GM12872 (cell line): ENCODE measurements around the gene OTUB2.

Source experiments
- TF ChIP-seq, protein P1 (sequence below): IDR thresholded peaks from 3 replicates; pipeline ENCODE4 v1.5.1; 2011; ENCODE audit warnings: low read depth, mild to moderate bottlenecking, low read length, moderate library complexity; ENCODE audit not compliant: insufficient read depth

Gene OTUB2

GRCh38 chr14:93989939-93990338 is 36.2 kb upstream of the OTUB2 start:
- TF ChIP-seq, protein P1, sequence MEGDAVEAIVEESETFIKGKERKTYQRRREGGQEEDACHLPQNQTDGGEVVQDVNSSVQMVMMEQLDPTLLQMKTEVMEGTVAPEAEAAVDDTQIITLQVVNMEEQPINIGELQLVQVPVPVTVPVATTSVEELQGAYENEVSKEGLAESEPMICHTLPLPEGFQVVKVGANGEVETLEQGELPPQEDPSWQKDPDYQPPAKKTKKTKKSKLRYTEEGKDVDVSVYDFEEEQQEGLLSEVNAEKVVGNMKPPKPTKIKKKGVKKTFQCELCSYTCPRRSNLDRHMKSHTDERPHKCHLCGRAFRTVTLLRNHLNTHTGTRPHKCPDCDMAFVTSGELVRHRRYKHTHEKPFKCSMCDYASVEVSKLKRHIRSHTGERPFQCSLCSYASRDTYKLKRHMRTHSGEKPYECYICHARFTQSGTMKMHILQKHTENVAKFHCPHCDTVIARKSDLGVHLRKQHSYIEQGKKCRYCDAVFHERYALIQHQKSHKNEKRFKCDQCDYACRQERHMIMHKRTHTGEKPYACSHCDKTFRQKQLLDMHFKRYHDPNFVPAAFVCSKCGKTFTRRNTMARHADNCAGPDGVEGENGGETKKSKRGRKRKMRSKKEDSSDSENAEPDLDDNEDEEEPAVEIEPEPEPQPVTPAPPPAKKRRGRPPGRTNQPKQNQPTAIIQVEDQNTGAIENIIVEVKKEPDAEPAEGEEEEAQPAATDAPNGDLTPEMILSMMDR = no peak

GRCh38 chr14:93991212-93991611 is 34.9 kb upstream of the OTUB2 start:
- TF ChIP-seq, protein P1 = no peak

GRCh38 chr14:93991649-93992048 is 34.5 kb upstream of the OTUB2 start:
- TF ChIP-seq, protein P1 = no peak

DNA sequence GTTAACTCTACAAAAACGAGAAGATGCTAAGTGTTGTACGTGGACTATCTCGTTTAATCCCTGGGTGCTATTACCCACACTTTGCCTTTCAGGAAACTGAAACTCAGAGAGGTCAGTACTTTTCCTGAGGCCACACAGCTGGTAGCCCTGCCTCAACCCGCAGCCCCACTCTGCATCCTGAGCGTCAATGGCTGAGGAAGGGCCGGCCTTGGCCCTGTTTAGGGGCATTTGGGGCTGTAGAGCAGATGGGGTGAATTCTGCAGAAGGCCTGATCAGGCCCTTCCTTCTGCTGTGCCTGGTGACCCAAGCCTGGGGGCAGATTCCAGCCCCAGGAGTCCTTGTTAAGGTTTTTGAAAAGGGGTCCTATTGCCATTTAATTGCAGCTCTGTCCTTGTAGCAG is 32.8 kb upstream of the OTUB2 start:
- TF ChIP-seq, protein P1 = no peak

GRCh38 chr14:93994919-93995682 is 31.0 kb upstream of the OTUB2 start:
- TF ChIP-seq, protein P1 = no peak

GRCh38 chr14:93996130-93996695 is 29.9 kb upstream of the OTUB2 start:
- TF ChIP-seq, protein P1 = no peak

DNA sequence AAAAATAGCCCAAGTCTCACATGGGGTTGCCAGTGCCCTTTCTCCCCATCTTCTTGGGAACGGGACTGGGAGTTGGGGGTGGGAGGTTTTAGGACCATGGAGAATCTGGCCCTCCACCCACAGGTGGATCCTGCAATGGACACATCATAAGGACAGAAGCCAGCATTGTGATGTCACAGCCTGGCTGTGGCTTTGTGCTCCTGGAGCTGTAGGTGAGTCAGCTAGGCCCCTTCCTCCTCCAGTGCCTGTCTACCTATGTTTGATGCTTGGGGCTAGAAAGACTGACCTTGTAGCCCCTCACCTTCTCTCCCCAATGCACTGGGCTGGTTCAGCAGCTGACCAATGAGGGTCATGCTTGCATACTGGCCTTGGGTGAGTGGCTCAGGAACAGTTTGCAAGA is 29.1 kb upstream of the OTUB2 start, which contains the start of gene CCDC197:
Gene CCDC197, plus strand, starts transcription at position 220 of the 400 bp plus-strand sequence. CDS start 831 bp downstream, outside the sequence.
- TF ChIP-seq, protein P1 = no peak
